Activated CD4-positive, alpha-beta T cell treated with anti-CD3 and anti-CD28 coated beads, Interleukin-2, amount 50 U/mL, for 1 hour (primary cell): ENCODE results near the gene SPI1.
"Not testable (repeated sequence)": the region's sequence is repeated elsewhere in the genome, so short reads cannot be mapped to it uniquely, and the experiment has no call there.

Experiments used
- DNase-seq: peaks from one replicate; pipeline ENCODE4 v3.0.0-alpha.2; 2020

SPI1 gene

DNA sequence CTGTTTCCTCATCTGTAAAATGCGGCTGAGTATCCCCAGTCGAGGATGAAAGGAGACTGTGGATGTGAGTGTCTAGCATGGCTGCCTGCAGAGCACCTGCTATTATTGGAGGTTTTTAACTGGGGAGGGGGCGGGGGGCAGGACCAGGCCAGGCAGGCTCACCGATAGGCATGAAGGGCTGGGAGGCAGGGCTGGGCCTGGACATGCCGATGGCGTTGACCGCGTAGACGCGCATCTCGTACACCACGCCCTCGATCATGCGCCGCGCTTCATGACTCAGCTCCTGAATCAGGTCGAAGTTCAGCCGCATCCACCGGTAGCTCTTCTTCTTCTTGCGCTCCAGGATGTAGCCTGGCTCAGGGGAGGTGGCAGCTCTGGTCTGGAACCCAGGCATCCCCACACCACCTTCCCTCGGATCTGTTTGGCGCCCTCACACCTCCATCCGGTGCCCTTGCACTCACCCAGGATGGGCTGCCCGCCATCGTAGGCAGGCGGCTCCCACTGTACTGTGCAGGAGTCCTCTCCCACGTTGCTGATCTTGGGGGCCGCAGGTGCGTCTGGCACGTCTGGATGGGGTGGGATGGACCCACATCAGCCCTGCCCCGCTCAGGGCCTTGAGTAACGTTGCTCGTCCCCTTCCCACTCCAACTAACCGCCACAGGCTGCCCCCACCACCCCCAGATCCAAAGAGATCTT is 41.0 kb downstream of the SPI1 start:
- DNase-seq = no peak

DNA sequence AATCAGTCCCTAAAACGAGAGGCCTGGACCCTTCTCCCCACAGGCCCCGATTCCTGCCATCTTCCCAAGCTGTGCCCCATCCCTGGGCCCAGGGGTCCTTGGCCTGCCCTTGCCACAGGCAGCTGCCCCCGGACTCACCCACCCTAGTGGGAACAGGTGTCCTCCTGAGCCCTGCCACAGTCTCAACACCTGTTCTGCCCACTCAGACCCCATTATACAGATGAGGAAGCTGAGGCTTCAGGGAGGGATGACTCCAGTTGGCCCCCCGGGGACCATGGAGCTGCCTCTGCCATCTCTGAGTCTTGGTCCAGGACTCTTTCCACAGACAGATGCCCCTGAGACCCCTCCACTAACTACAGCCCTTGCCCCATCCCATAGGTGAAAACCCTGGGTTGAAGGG is 41.8 kb downstream of the SPI1 start:
- no peak for DNase-seq

DNA sequence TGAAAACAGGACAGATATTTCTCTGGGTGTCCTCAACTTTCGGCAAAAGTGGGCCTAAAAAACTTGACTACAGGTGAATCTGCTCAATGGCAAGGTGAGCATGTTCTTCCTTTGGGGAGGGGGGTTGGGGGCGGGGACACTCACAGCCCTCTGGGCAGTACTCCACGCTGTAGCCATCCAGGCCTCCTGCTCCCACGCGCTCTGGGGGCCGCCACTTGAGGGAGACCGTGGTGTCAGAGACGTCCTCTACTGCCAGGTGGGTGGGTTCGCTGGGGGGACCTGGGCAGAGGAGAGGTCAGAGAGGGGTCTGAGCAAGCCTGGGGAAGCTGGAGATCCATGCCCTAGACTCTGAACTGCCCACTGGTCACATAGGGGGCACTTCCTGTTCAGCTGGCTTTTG is 42.6 kb downstream of the SPI1 start:
- DNase-seq = no peak

DNA sequence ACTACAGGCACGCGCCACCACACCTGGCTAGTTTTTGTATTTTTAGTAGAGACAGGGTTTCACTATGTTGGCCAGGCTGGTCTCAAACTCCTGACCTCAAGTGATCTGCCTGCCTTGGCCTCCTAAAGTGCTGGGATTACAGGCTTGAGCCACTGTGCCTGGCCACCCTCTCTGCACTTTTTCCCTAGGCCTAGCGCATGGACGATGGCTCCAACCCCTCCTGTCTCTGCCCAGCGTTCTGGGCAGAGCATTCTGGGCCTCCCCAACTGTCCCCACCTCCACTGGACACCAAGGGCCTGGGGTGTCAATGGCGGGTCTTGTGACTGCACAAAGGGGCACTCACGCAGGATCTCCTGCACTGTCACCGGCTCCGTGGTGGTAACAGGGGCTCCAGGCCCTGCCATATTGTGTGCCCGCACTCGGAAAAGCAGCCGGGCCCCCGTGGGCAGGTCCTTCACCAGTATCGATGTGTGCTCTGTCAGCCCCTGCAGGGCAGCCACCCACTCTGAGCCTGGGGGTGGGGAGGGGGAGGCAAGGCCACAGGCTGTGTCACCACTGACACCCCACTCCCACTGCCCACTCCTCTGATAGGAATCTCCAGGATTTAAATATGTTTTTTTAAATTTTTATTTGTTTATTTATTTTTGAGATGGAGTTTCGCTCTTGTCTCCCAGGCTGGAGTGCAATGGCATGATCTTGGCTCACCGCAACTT is 43.5 kb downstream of the SPI1 start:
- DNase-seq = not testable (repeated sequence)

DNA sequence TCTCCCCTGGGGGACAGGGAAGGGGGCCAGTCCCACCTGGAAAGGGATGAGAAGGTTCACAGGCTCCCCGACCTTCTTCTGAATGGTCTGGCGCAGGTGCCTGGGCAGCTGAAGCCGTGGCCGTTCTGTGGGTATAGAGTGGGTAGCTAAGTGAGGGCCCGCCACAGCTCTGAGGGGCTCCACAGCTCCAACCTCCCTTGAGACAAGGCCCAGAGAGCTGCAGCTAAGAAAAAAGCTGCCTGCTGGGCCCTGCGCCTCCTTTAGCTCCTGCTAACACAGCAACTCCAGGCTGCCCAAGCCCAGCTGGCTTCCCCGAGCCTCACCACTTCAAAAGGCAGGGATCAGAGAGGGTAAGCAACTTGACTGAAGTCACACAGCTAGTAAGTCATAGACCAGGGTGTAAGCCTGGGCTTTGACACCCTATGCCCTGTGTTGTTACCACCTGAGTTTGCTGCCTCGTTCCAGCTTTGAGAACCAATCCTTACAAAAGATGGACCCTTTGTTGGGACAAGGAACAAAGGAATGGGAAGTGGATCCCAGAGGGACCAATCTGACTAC is 44.4 kb downstream of the SPI1 start:
- no peak for DNase-seq

DNA sequence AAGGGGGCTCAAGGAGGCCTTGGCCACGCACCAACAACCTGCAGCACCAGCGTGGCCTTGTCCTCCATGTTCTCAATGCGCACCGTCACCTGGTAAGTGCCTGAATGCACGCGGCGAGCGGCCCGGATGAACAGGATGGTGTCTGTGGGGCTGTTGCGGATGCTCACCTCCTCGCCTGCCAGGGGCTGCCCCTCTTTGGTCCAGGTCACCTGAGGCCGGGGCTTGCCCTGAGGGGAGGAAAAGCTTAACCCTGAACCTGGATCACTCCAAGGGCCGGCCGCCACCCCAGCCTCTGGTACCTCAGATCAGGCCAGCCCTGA is 44.9 kb downstream of the SPI1 start:
- no peak for DNase-seq

DNA sequence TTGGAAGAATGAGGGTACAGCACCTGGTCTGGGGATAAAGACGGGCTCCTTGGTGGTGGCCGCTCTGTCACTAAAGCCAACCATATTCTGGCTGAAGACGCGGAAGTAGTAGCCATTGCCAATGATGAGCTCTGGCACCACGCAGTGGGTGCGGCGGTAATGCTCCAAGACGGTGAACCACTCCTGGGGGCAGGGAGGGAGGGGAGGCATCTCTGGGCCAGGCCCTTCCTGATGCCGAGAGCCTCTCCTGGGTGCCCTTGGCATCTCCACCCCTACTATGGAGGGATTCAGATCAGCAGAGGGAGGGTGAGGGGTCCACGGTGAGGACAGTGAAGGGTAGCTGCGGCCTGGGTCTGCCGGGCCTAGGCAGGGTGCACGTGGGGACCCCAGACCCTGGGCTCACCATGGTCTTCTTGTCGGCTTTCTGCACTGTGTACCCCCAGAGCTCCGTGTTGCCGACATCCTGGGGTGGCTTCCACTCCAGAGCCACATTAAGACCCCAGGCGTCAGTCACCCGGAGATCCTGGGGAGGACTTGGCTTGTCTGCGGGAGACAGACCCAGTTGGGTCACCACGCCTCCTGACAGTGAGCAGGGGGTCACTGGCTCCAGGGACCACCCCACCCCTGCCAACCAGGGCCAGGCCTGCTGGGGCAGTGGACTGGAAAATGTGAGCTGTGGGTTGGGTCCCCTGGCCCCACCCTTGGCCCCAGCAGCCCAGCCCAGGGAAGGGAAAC is 45.4 kb downstream of the SPI1 start:
- DNase-seq = no peak

DNA sequence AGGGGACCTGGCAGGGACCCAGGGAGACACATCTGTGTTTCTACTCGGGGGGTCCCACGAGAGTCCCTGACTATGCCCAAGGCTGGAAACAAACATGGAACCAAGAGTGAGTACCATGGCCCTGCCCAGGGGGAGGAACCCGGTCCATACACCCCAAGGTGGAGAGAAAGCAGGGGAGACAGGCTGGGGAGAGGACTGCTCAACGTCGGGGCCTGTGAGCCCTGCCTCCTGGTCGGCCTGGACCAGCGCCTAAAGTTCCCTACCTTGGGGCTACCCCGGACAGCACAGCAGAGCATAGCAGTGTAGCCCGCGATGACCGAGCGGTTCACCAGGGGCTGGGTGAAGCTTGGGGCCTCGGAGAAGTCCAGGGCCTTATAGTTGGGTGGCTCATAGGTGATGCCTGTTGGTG is 46.0 kb downstream of the SPI1 start:
- DNase-seq = no peak

DNA sequence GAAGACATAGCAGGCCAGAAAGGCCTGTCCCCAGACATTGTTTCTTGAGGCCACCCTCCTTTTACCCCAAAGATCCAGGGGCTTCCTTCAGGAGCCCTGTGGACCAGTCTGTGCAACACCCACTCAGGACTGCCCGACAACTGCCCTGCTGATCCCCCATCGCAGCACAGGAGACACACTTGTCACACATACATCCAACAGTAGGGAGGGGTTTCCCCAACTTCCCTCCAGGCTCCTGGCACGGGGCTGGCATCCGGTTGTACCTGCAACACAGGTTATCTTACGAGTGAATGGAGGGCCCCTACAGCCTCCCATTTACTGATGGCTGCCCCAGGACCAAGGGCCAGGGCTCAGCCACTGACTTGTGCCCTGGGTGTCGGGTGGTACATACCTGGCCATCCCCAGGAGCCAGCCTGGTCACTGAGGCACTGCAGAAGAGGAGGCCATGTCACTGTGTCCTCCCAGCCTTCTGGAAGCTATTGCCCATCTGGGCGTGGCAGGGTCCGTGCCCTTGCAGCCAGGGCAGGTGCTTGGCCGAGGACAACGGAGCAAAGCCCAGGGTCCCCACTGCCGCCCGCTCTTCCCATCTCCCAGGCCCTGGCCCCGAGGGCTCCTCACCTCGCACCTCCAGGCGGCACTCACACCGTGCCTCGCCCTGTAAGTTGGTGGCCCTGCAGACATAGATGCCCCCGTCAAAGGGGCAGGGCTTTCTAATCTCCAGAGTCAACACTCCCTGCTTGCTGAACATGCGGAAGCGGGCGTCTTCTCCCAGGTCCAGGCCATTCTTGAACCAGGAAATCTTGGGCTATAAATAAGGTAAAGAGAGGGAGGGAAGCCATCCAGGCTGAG is 46.7 kb downstream of the SPI1 start:
- DNase-seq = no peak

DNA sequence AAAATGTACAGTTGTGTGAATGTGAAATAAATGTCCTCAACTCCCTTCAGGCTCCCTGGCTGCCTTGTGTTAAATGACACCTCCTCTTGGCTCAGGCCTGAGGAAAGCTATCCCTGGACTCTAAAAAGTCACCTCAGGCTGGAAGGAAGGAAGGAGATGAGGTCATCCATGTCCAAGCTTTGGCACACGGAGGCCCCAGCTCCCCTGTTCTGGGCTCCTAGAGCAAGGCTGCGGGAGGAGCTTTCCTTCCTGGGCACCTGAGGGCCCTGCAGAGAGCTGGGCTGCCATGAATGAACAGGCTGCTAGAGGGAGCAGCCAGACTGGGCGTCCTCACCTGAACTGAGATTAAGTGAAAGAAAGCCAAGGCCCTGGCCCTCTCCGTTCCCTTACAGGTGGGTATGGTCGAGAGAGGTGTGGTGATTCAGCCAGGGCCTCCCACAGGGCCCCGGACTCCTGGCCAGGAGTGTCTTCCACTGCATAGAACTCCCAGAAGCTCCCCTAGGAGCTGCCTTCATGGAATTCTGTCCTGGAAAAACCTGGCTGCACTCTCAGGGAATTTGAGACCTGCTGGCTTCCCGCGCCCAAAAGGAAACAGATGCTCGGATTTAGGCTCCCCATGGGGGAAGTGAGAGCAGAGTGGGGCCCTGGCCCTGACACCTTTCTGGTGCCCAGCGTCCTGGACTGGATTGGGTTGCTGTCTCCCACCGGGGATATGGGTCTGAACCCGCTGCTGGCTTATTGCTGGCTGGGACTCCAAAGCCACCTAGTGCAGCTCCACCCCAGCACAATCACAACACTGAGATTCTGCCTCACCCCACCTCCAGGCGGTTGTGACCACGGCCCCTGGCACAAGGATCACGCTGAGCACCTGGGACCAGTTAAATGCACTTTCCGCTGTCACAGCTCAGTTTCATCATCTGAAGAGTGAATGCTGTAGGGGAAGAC is 48.1 kb downstream of the SPI1 start:
- DNase-seq = no peak

DNA sequence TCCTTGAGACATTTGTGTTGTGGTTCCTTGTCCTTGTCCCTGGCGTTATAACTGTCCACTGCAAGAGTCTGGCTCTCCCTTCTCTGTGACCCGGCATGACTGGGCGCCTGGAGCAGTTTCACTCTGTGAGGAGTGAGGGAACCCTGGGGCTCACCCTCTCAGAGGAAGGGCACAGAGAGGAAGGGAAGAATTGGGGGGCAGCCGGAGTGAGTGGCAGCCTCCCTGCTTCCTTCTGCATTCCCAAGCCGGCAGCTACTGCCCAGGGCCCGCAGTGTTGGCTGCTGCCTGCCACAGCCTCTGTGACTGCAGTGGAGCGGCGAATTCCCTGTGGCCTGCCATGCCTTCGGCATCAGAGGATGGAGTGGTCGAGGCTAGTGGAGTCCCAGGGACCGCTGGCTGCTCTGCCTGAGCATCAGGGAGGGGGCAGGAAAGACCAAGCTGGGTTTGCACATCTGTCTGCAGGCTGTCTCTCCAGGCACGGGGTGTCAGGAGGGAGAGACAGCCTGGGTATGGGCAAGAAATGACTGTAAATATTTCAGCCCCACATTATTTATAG is 48.8 kb downstream of the SPI1 start:
- DNase-seq = no peak

DNA sequence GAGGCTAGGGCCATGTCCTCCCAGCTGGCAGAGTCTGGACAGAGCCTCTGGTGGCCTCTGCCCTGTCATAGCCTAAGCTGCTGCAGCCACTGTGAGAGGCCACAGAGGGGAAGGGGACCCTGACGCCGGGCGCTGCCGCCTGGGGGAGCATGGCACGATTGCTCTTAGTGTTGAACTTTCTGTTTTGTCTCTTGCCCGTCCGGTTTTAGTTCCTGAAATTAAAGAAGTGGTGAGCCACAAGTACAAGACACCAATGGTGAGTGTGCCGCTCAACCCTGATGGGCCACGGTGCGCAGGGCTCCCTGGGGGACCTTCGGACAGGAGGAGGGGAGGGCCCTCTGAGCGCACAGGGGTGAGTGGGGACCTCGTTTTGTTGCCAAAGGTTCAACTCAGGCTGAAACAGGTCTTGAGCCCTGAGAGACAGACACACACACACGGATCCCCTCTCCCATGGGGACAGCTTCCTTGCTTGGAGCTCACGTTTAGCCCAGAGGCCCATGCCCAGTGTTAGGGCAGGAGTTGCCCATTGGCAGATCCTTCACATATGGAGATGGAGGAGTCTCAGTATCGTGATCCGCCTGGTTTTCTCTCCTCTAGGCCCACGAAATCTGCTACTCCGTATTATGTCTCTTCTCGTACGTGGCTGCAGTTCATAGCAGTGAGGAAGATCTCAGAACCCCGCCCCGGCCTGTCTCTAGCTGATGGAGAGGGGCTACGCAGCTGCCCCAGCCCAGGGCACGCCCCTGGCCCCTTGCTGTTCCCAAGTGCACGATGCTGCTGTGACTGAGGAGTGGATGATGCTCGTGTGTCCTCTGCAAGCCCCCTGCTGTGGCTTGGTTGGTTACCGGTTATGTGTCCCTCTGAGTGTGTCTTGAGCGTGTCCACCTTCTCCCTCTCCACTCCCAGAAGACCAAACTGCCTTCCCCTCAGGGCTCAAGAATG is 49.6 kb downstream of the SPI1 start:
- DNase-seq = no peak

DNA sequence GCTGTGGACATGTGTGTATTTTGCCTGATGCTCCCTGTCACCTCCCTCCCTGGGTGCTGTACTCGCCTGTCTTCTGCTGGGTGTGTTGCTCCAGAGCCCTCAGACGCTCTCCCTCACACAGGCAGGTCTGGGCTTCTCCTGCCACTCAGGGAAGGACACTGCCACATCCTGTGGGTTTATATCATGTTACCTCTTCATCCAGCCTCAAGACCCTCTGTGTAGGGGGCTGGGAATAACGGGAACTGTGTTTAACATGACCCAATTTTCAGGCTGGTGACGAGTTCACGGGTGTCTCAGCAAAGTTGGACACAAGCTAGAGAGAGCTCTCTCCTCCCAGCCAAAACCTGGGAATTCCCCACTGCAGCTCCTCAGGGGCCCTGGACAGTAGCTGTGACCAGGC is 50.4 kb downstream of the SPI1 start:
- no peak for DNase-seq

DNA sequence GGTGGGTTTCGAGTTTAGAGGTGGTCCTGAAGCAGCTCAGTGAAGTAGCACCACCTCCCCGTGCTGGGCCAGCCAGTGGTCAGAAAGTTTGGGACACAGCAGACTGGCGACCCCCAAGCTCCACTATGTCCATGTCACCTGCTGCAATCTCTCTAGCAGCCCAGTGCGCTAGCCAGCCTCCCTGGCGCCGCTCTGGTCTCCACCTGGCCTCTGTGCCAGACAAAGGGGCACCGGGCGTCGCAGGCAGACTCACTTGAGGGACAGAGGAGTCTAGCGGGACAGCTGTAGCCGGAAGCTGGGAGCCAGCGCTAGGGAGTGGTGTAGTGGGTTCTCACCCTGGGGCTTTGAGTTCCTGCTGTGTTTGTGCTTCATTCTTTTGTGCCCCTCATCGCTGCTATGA is 51.3 kb downstream of the SPI1 start:
- no peak for DNase-seq

DNA sequence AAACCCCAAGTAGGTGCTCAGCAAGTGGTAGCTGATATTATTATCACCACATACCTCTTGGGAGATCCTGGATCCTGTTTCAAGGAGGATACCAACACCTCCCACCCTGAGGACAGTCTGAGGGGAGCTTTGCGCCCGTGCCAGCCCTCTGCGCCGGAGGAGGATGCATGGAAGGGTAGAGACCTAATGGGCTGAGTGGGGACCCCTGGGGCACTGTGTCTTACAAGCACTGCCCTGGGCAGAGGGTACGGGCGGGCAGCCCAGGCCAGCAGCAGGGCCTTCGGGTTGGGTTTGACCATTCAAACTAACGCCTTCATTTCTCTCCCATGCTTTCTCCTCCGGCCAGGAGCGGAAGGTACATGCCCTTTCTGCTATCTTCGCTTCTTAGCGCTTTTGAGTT is 52.1 kb downstream of the SPI1 start:
- DNase-seq = no peak

DNA sequence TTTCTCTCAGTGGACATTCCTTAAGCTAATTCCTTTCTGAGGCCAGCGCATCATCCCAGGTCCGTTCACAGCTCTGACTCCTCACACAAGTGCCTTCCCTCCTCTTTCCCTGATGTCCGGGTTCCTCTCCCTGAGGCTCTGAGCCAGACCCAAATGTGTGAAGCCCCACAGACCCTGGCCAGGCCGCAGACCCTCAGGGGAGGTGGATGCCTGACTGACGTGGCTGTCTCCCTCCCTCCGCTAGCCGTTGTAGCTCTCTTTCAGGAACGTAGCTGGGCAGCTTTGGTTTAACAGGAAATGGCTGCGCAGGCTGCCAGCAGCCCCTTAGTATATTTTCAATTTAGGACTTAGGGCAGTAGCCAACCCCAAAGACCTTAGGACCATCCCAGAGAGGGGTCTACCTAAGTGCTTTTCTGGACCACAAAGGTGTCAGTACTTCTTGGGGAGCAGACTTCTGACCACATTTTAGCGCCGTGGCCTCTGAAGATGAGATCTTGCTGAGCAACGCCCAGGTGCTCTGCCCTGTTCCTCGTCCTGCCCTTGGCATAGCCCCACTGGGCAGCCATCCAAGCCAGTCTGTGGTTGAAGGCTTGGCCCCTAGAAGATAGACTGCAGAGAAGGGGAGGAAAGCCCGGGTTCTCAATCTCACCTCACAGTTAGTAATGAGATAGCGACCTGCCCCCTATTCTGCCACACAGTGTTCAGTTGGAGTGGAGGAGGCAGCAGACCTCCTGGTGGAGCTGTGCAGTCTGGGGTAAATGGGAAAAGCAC is 52.9 kb downstream of the SPI1 start:
- DNase-seq = no peak

DNA sequence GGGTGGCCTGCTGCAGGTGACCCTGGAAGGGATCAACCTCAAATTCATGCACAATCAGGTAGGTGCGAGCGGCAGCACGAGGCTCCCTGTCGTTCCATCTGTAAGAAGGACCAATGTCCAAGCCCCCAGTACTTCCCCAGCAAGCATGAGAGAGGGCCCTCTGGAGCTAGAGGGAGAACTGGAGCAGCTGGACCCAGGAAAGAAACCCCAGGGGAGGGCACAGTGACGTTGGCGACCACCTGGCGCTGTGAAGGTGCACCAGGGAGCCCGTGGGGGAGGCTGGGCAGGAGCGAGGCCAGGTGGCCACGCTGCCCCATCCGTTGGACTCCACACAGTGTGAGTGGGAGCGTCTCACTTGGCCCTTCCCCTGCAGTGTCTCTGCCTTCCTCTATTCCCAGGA is 53.8 kb downstream of the SPI1 start:
- no peak for DNase-seq

DNA sequence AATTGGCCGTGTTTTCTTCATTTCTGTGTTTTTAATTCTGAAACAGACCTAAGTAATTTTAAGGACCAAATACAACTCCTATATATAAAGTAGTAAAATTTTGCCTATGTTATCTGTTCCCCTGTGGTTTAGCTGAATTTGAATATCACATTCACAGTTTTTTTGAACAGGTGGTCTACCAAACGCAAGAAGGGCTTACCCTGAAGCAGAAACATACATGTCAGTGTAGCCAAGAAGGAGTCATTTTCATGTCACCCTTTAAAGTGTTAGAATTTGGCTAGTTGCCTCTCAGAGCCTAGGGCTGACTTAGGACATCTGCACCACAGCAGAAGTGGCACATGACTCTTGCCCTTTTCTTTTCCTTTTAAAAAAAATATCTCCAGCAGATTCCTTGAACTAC is 60.2 kb downstream of the SPI1 start:
- no peak for DNase-seq

DNA sequence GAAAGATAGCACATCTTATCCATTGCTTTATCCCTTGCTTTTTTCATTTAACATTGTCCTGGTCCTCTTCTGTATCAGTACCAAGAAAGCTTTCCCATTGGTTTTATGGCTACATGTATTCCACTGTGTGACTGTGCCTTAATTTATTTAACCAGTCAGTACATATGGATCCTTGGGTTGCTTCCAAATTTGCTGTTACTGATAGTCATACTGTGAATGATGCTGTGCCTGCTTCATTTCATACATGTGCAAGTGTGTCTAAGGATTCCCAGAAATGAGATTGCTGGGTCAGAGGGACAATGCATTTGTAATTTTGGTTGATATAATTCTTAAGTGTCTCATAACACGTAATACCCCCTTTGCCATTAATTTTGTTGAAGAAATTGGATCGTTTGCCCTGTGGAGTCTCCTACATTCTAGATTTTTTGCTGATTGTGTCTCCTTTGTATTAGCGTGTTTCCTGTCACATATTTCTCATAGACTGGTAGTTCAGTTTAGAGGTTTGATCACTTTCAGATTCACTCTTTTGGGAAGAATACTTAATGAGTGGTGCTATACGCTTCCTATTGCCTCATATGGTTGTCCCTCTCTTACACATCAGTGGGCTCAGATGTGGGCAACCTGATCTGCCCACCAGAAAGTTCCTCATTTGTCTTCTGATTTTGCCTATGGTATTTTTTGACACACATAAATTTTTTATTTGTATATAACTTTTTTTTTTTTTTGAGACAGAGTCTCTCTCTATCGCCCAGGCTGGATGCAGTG is 61.1 kb downstream of the SPI1 start:
- no peak for DNase-seq
